Daoy (cell line): ENCODE measurements around the gene ATG4D. TPM values are rescaled to one million over a fixed set of nuclear protein-coding genes. Genes with fewer than 3 reads are reported as not detected.

Experiments
- DNase-seq: peaks from one replicate; pipeline ENCODE4 v3.0.0-alpha.2; 2015; ENCODE audit warnings: low read depth
- total RNA-seq: library from RNA; depleted of rRNA; stranded (reverse); fragments of >200 nt; shearing (Covaris generic); gene quantifications from 2 replicates; pipeline ENCODE4 v1.2.3, GENCODE V29; 2014; rRNA removed

Gene ATG4D
- total RNA-seq, 1 experiment from 2014 or later, result 18.1 TPM

- peak; percentile 88 for DNase-seq
These were observed 37.4 kb downstream of the ATG4D start for GRCh38 chr19:10580979-10581631.

- DNase-seq, result no peak
These were observed 38.4 kb downstream of the ATG4D start for GRCh38 chr19:10582091-10582490.

GRCh38 chr19:10583036-10583776 is 39.5 kb downstream of the ATG4D start:
- DNase-seq, result no peak

DNA sequence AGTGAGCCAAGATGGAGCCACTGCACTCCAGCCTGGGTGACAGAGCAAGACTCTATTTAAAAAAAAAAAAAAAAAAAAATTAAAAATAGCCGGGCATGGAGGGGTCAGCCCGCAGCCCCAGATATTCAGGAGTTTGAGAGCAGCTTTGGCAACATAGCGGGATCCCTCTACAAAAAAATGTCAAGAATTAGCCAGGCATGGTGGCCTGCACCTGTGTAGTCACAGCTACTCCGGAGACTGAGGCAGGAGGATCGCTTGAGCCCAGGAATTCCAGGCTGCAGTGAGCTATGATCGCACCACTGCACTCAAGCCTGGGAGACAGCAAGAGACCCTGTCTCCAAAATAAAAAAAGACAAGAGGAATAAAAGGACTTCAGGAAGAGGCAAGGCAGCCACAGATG is 42.7 kb downstream of the ATG4D start:
- DNase-seq, result no peak

DNA sequence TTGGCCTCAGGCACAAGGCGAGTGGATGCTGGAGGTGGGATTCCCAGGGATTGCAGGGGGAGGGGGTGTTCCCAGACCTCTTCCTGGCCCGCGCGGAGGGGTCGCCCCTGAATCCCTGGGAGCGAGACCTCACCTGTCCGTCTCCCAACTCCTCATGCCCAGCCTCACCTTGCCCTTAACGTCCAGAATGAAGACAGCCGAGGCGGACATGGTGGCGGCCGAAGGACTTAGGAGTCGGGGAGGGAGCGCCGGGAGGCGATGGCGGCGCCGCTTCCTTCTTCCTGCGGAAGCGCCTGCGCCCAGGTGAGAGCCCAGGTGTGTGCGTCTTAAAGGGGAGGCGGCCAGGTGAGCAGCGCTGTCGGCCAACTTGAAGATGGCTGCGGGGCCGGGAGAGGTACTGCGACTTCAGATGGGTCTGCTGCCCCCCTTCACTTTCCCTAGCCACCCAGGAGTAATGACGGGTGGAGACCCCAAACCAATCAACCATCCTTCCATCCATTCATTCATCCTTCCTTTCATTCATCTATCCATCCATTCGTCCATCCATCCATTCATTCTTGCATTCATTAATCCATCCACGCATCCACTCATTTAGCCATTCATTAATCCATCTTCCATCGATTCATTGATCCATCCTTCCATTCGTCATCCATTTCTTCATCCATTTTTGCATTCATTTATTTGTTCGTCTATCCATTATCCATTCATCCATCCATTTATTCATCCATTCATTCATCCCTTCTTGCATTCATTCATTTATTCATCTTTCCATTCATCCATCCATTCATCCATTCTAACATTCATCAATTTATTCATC is 43.5 kb downstream of the ATG4D start, which contains the start of gene AP1M2:
Gene AP1M2, minus strand, starts transcription at position 291 of the 817 bp plus-strand sequence. Its CDS starts 81 bp downstream, at position 210.
- DNase-seq, result no peak

GRCh38 chr19:10587839-10588150 is 44.1 kb downstream of the ATG4D start:
- DNase-seq, result no peak

DNA sequence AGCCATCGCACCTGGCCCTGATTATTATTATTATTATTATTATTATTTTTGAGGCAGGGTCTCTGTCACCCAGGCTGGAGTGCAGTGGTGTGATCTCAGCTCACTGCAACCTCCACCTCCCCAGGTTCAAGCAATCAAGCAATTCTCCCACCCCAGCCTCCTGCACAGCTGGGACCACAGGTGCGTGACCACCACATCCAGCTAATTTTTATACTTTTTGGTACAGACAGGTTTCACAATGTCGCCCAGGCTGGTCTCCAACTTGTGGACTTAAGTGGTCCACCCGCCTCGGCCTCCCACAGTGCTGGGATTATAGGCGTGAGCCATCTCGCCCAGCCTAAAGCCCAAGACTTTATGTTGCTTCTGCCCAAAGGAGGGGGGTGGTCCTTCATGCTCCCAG is 49.4 kb downstream of the ATG4D start:
- no peak for DNase-seq

- DNase-seq, result no peak
These were observed 50.3 kb downstream of the ATG4D start for GRCh38 chr19:10593820-10594637.

DNA sequence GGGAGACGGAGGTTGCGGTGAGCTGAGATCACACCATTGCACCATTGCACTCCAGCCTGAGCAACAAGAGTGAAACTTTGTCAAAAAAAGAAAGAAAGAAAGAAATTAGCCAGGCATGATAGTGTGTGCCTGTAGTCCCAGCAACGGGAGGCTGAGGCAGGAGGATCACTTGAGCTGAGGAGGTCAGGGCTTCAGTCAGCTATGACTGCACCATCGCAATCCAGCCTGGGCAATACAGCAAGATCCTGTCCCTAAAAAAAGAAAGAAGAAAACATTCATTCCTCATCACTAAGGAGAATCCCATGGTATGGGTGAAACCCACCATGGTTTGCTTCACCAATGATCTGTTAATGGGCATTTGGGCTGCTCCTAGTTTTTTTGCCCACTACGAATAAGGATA is 56.4 kb downstream of the ATG4D start:
- no peak for DNase-seq

DNA sequence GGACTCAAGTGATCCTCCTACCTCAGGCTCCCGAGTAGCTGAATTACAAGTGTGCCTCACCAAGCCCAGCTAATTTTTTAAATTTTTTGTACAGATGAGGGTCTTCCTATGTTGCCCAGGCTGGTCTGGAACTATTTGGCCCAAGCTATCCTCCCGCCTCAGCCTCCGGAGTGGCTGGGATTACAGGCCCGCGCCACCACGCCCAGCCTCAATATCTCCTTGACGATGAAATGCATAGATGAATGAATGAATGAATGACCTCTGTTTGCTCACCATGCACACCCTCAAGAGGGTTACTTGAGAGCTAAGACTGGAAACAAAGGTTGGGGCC is 58.3 kb downstream of the ATG4D start:
- DNase-seq, result no peak

GRCh38 chr19:10602330-10603083 is 58.8 kb downstream of the ATG4D start:
- peak; percentile 80 for DNase-seq

Other genes with a start within 250 kb of the ATG4D start
- 0.39 and 2.2 TPM in 2 replicates for gene ZGLP1, start 234.1 kb upstream of the ATG4D start, total RNA-seq
- 45.0 and 65.6 TPM in 2 replicates for gene FDX2, start 227.9 kb upstream of the ATG4D start, total RNA-seq
- gene RAVER1, start 210.4 kb upstream of the ATG4D start, total RNA-seq, result 14.4 and 26.2 TPM in 2 replicates
- gene ICAM3, start 204.3 kb upstream of the ATG4D start, total RNA-seq, result 1.4 and 5.4 TPM in 2 replicates
- 39.2 and 46.6 TPM in 2 replicates for gene TYK2, start 163.3 kb upstream of the ATG4D start, total RNA-seq
- 361 and 401 TPM in 2 replicates for gene CDC37, start 140.4 kb upstream of the ATG4D start, total RNA-seq
- gene PDE4A, start 123.4 kb upstream of the ATG4D start, total RNA-seq, result 0.69 and 2.3 TPM in 2 replicates
- gene KEAP1, start 40.5 kb upstream of the ATG4D start, total RNA-seq, result 92.3 and 99.8 TPM in 2 replicates
- gene S1PR5, start 26.5 kb upstream of the ATG4D start, total RNA-seq, result 0.24 and 2.2 TPM in 2 replicates
- gene KRI1, start 22.1 kb downstream of the ATG4D start, total RNA-seq, result 22.0 and 30.9 TPM in 2 replicates
- 3.0 and 9.9 TPM in 2 replicates for gene CDKN2D, start 25.1 kb downstream of the ATG4D start, total RNA-seq
- gene AP1M2, start 43.4 kb downstream of the ATG4D start, total RNA-seq, result 2.7 and 12.2 TPM in 2 replicates
- 10.0 and 19.1 TPM in 2 replicates for gene SLC44A2, start 81.6 kb downstream of the ATG4D start, total RNA-seq
- 164 and 195 TPM in 2 replicates for gene ILF3, start 110.4 kb downstream of the ATG4D start, total RNA-seq
- gene QTRT1, start 157.5 kb downstream of the ATG4D start, total RNA-seq, result 37.1 and 42.3 TPM in 2 replicates
- 41.2 and 52.8 TPM in 2 replicates for gene DNM2, start 174.2 kb downstream of the ATG4D start, total RNA-seq